PFSK-1 (cell line): ENCODE data around the gene ZNF512B.

Experiments
- POLR2AphosphoS5 ChIP-seq: IDR thresholded peaks from 2 replicates; pipeline ENCODE4 v1.6.1; 2012; ENCODE audit warnings: low read depth, mild to moderate bottlenecking, control low read depth, low read length, moderate library complexity
- REST ChIP-seq, 2 experiments: IDR thresholded peaks; 2 replicates each; pipeline versions ENCODE4 v1.6.1 to v1.8.0; 2011 to 2012; ENCODE audit warnings: low read depth in 2 of 2, low read length in 2 of 2, control low read depth in 1 of 2, inconsistent platforms in 1 of 2, mild to moderate bottlenecking in 1 of 2, moderate library complexity in 1 of 2; ENCODE audit not compliant: insufficient read depth in 1 of 2
- SIN3A ChIP-seq: IDR thresholded peaks from 2 replicates; pipeline ENCODE4 v1.6.1; 2012; ENCODE audit warnings: mild to moderate bottlenecking, low read length, moderate library complexity, borderline replicate concordance; ENCODE audit not compliant: insufficient read depth
- TAF1 ChIP-seq: IDR thresholded peaks from 2 replicates; pipeline ENCODE4 v1.6.1; 2012; ENCODE audit warnings: low read length, control low read depth, borderline replicate concordance; ENCODE audit not compliant: insufficient read depth

- TF ChIP-seq POLR2AphosphoS5, result no peak
- no peak for TF ChIP-seq REST (IDR thresholded peaks at IDR 0.05; ENCODE audit: insufficient read depth in 1 of 2, low read depth in 2 of 2, low read length in 2 of 2)
- TF ChIP-seq TAF1, result no peak
- TF ChIP-seq SIN3A, result no peak
Observed at GRCh38 chr20:63958964-63959698, 10.6 kb downstream of the ZNF512B start.
